ENCODE results near the gene IL22RA2. TPM values are rescaled to one million over a fixed set of nuclear protein-coding genes. Genes with fewer than 3 reads are reported as not detected.

The IL22RA2 gene
- total RNA-seq, 1 donor from 2014 or later, result not detected

DNA sequence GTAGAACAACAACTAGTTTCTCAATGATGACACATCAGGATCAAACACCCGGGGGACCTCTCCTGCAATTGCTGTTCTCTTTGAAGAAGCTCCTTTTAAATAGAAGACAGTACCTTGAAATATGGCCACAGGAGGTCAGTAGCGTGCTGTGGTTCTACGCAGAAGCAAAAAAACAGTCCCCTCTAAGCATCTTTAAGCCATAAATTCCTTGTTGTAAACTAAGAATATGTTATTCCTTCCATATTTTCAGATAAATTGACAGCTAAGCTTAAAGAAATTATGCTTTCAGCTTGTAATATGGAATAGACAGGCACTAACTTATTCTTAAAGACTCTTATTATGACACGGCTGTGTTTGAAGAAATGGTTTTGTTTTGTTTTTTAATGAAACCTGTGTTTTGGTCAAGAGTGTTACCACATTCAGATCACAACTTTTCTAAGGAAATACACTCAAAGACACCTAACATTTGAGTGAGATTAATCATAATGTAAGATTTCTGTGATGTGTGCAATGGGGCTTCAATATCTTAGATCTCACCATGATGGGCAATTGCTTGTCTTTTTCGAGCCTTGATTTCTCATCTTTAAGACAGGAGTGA, 78.9 kb downstream of the IL22RA2 start:
- no peak for FAIRE-seq

More for the DNA sequence above, 78.9 kb downstream of the IL22RA2 start:
- Histone ChIP-seq H3K36me3 (ENCODE audit: control insufficient read depth, insufficient read depth, low read length) (no peaks in the 10 kb centered on the region), H3K27me3 (ENCODE audit: control insufficient read depth, insufficient read depth, low read length) (peaks cover 3% of the 10 kb centered on the region), H3K4me3 (ENCODE audit: low read depth, low read length) (no peak overlapping the region)
- peak; percentile 76 for DNase-seq (ENCODE audit: low read depth)
- TF ChIP-seq CTCF (IDR thresholded peaks at IDR 0.05; ENCODE audit: insufficient read depth, low read length, severe bottlenecking), result peak; percentile 70

Other genes with a start within 250 kb of the IL22RA2 start
- gene IL20RA, start 128.7 kb downstream of the IL22RA2 start, total RNA-seq, result 4.5 and 10.5 TPM in 2 replicates
- gene IFNGR1, start 45.7 kb upstream of the IL22RA2 start, total RNA-seq, result 83.5 and 94.6 TPM in 2 replicates